ENCODE data around the gene HPDL. TPM values are rescaled to one million over a fixed set of nuclear protein-coding genes. Genes with fewer than 3 reads are reported as not detected.
A peak's percentile ranks its signal among the peaks of the same experiment; 100 is the strongest.

The HPDL gene
- total RNA-seq, 1 donor from 2014 or later: 0.64 TPM

DNA sequence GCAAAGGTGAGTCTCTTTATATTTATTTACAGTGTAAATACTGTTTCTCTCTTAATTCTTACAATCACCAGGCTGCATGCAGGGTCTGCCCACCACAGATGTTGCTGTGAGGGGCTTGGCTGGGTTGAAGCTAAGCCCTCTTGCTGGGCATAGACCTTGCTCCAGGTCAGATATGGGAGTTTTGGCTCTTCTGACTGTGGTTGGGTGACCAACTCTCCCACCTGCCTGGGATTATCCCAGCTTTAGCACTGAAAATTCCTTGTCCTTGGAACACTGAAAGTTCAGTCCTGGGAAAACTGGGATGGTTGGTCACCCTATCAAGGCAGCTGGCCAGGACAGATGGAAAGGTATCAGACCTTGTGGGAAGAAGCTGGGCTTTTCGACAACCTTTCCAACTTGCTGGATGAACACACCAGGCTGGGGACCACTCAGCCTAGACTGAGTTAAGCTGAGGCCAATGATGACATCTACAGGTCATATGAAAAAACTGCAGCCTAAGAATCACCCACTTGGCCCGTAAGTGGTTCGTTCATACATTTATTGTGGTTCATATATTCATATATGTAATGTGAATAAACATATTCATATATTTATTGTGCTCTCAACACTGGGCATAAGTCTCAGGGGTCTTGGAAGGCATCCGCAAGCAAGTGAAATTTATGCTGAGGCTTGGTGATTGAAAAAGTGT, 26.6 kb upstream of the HPDL start:
- Mint-ChIP-seq H3K27me3 (ENCODE audit: insufficient read depth, low read depth) (peaks cover 4% of the 10 kb centered on the region), H3K4me1 (peaks cover 29% of the 10 kb centered on the region), H3K36me3 (no peaks in the 10 kb centered on the region), H3K4me3 (peak overlapping the region; percentile 8), H3K9me3 (no peaks in the 10 kb centered on the region), H3K27ac (no peak overlapping the region)
- no peak overlapping the region for H3K27ac ChIP-seq
- H3K9ac ChIP-seq: no peak overlapping the region
- H3K27me3 ChIP-seq: no peaks in the 10 kb centered on the region
- peak overlapping the region; percentile 38 for H2AFZ ChIP-seq (replicated peaks)
- peaks cover 30% of the 10 kb centered on the region for H3K4me1 ChIP-seq
- peak; percentile 87 for DNase-seq (ENCODE audit: low spot score)
- H3K36me3 ChIP-seq: no peaks in the 10 kb centered on the region
- peaks cover 29% of the 10 kb centered on the region for H3F3A ChIP-seq (ENCODE audit: low read depth)
- H3K4me3 ChIP-seq: no peak overlapping the region
- H3K79me2 ChIP-seq (ENCODE audit: low read depth): no peaks in the 10 kb centered on the region
- no peaks in the 10 kb centered on the region for H4K20me1 ChIP-seq (ENCODE audit: low read depth)
- TF ChIP-seq EZH2 (IDR thresholded peaks at IDR 0.05): no peak
- TF ChIP-seq EZH2phosphoT487 (IDR thresholded peaks at IDR 0.05): no peak
- TF ChIP-seq, protein P1, sequence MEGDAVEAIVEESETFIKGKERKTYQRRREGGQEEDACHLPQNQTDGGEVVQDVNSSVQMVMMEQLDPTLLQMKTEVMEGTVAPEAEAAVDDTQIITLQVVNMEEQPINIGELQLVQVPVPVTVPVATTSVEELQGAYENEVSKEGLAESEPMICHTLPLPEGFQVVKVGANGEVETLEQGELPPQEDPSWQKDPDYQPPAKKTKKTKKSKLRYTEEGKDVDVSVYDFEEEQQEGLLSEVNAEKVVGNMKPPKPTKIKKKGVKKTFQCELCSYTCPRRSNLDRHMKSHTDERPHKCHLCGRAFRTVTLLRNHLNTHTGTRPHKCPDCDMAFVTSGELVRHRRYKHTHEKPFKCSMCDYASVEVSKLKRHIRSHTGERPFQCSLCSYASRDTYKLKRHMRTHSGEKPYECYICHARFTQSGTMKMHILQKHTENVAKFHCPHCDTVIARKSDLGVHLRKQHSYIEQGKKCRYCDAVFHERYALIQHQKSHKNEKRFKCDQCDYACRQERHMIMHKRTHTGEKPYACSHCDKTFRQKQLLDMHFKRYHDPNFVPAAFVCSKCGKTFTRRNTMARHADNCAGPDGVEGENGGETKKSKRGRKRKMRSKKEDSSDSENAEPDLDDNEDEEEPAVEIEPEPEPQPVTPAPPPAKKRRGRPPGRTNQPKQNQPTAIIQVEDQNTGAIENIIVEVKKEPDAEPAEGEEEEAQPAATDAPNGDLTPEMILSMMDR (IDR thresholded peaks at IDR 0.05): peak; percentile 83
- no peaks in the 10 kb centered on the region for H3K9me3 ChIP-seq (ENCODE audit: low read depth)
- H3K4me2 ChIP-seq: no peak overlapping the region

DNA sequence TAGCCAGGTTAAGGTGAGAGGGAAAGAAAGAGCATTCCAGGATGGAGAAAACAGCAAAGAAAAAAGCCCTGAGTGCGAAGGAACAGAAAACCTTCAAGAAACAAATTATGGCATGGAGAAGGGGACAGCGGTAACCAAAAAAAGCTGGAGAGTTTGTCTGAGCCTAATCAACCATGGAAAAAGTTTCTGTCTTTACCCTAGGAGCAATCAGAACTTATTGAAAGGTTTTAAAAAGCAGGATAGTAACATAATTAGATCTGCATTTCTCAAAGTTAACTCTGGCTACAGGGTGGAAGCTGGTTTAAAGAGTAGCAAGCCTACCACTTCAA, 26.1 kb upstream of the HPDL start:
- no peak for TF ChIP-seq EZH2 (IDR thresholded peaks at IDR 0.05)
- TF ChIP-seq, protein P1 (IDR thresholded peaks at IDR 0.05): no peak
- no peak for TF ChIP-seq EZH2phosphoT487 (IDR thresholded peaks at IDR 0.05)
- Histone ChIP-seq H3K9me3 (ENCODE audit: low read depth) (no peaks in the 10 kb centered on the region), H3K4me1 (peaks cover 35% of the 10 kb centered on the region), H3K27ac (no peak overlapping the region), H3F3A (ENCODE audit: low read depth) (peaks cover 33% of the 10 kb centered on the region), H3K4me3 (no peak overlapping the region), H3K27me3 (no peaks in the 10 kb centered on the region), H3K4me2 (no peak overlapping the region), H3K36me3 (no peaks in the 10 kb centered on the region), H4K20me1 (ENCODE audit: low read depth) (no peaks in the 10 kb centered on the region), H3K9ac (no peak overlapping the region), H2AFZ (replicated peaks) (no peak overlapping the region), H3K79me2 (ENCODE audit: low read depth) (no peaks in the 10 kb centered on the region)
- Mint-ChIP-seq H3K27me3 (ENCODE audit: insufficient read depth, low read depth) (peaks cover 4% of the 10 kb centered on the region), H3K36me3 (no peaks in the 10 kb centered on the region), H3K4me3 (peak overlapping the region; percentile 8), H3K4me1 (peaks cover 32% of the 10 kb centered on the region), H3K27ac (no peak overlapping the region), H3K9me3 (no peaks in the 10 kb centered on the region)
- DNase-seq (ENCODE audit: low spot score): no peak

DNA sequence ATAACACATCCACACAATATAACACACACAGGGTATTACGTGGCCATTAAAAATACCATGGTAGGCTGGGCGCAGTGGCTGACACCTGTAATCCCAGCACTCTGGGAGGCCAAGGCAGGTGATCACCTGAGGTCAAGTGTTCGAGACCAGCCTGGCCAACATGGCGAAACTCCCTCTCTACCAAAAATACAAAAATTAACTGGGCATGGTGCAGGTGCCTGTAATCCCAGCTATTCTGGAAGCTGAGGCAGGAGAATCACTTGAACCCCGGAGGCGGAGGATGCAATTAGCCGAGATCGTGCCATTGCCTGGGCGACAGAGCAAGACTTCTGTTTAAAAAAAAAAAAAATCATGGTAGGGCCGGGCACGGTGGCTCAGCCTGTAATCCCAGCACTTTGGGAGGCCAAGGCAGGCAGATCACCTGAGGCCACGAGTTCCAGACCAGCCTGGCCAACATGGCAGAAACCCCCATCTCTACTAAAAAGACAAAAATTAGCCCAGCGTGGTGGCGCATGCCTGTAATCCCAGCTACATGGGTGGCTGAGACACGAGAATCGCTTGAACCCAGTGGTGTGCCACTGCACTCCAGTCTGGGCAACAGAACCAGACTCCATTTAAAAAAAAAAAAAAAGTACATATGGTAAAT, 24.1 kb upstream of the HPDL start:
- DNase-seq (ENCODE audit: low spot score): no peak
- Histone ChIP-seq H3K9ac (no peak overlapping the region), H2AFZ (replicated peaks) (no peak overlapping the region), H4K20me1 (ENCODE audit: low read depth) (no peaks in the 10 kb centered on the region), H3K79me2 (ENCODE audit: low read depth) (no peaks in the 10 kb centered on the region), H3K27me3 (no peaks in the 10 kb centered on the region), H3F3A (ENCODE audit: low read depth) (peaks cover 47% of the 10 kb centered on the region), H3K27ac (no peak overlapping the region), H3K9me3 (ENCODE audit: low read depth) (no peaks in the 10 kb centered on the region), H3K36me3 (no peaks in the 10 kb centered on the region), H3K4me3 (peak overlapping the region; percentile 66), H3K4me2 (peak overlapping the region; percentile 81), H3K4me1 (peaks cover 47% of the 10 kb centered on the region)
- no peak overlapping the region for H3K27ac Mint-ChIP-seq
- TF ChIP-seq, protein P1 (IDR thresholded peaks at IDR 0.05): no peak
- TF ChIP-seq EZH2phosphoT487 (IDR thresholded peaks at IDR 0.05) (no peak), EZH2 (IDR thresholded peaks at IDR 0.05) (no peak)
- H3K27me3 Mint-ChIP-seq (ENCODE audit: insufficient read depth, low read depth): peaks cover 4% of the 10 kb centered on the region
- no peaks in the 10 kb centered on the region for H3K9me3 Mint-ChIP-seq
- H3K4me3 Mint-ChIP-seq: peak overlapping the region; percentile 90
- no peaks in the 10 kb centered on the region for H3K36me3 Mint-ChIP-seq
- peaks cover 30% of the 10 kb centered on the region for H3K4me1 Mint-ChIP-seq

All from neural progenitor cell (in vitro differentiated cells).